Sigmoid colon (tissue), 4 donors: Measurements from ENCODE around the gene ESR2.

ENCODE experiments used
- CTCF ChIP-seq, 4 experiments: fragments of 450-650 bp in 3 of 4; fragments of 200-600 bp in 1 of 4; IDR thresholded peaks; one replicate each; pipeline ENCODE4 v1.5.1; 2016 to 2019; ENCODE audit warnings: antibody characterized with exemption in 4 of 4, mild to moderate bottlenecking in 3 of 4, moderate library complexity in 2 of 4
- EP300 ChIP-seq, 4 donors: sonication (generic); formaldehyde crosslinking; IDR thresholded peaks; one replicate each; pipeline ENCODE4 v1.6.1; 2017; ENCODE audit warnings: antibody characterized with exemption in 4 of 4
- POLR2A ChIP-seq, 2 donors: fragments of 450-650 bp; IDR thresholded peaks; one replicate each; pipeline ENCODE4 v1.6.1; 2016; ENCODE audit warnings: antibody characterized with exemption in 2 of 2, mild to moderate bottlenecking in 2 of 2, moderate library complexity in 2 of 2

GRCh38 chr14:64298773-64299172 lies 4.6 kb upstream of the ESR2 start:
- TF ChIP-seq EP300 (IDR thresholded peaks at IDR 0.05) (no peak), CTCF (IDR thresholded peaks at IDR 0.05) (no peak), POLR2A (IDR thresholded peaks at IDR 0.05) (no peak)
